B cell (primary cell): ENCODE results near the gene NDST1.

Experiments used
- CTCF ChIP-seq: fragments of 200-600 bp; IDR thresholded peaks from one replicate; pipeline ENCODE4 v1.8.0; 2022; ENCODE audit warnings: antibody characterized with exemption, mild to moderate bottlenecking
- EZH2 ChIP-seq: IDR thresholded peaks from 2 replicates; pipeline ENCODE4 v1.6.1; 2012; ENCODE audit warnings: borderline replicate concordance, low read depth, mild to moderate bottlenecking, moderate library complexity, low read length; ENCODE audit not compliant: insufficient read depth, poor library complexity, severe bottlenecking

GRCh38 chr5:150535611-150536010 is 27.7 kb downstream of the NDST1 start:
- TF ChIP-seq CTCF (no peak), EZH2 (no peak)
